ENCODE measurements around the gene MPV17.

Gene MPV17

GRCh38 chr2:27264753-27265535 lies 58.0 kb downstream of the MPV17 start:
- DNase-seq (ENCODE audit: low read depth) = peak; percentile 63

DNA sequence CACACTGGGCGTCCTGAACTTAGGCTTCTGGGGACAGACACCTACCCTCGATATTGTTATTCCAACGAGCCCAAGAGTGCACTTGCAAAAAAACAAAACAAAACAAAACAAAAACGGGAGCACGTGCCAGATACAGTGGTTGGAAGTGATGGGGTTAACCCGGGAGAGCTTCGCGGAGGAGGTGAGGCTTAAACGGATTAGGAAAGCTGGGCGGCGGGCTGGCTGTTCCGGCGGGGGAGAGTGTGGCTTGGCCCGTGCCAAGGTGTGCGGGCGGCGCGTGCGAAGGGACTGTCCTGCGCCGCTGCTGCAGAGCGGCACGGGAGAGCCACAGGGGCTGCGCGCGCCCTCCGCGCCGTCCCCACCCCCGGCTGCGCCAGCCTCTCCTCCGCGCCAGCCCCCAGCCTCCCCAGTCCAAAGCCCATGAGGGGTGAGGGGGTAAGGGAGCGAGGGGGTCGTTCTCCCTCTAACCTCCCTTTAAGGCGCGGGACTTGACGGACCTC lies 58.6 kb downstream of the MPV17 start:
- DNase-seq (ENCODE audit: low read depth) = no peak

DNA sequence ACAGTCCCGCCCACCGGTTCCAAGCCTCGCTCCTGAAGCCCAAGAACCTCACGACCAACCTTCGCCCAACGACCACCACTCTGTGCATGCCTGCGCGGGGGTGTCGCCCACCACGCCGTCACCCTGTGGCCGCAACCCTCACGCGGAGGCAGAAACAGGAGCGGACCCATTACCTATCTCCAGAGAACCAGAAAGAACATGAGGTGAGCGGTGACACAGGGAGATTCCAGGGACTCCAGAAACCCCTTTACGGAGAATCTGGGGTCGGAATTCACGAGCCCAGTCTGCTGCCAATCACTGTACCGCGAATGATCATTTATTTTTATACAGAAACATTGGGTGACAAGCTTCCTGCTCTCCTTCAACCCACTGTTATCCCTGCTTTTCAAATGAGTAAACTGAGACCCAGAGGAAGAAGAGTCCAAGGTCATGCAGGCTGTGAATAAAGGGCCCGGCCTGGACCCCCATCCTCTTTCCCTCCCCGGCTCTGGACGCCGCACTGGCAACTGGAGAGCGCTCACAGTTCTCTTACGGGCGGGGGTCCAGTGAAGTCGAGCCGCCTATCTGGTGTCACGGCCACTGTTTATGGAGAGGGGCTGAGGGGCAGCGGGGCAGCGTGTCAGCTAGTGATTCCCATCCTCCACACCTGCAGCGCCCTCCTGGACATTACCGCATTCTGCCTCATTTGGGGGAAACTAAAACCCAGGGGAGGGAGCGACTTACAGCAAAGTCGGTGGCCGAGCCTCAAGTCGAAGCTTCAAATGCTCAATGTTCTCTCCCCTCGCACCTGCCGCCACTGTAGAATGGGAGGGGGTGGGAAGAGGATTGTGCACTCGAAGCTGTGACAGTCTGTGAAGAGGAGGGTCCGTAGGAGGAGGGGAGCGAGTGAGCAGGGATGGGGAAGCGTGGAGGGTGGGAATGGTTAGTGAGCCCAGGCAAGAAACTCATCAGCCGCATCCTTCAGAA lies 59.3 kb downstream of the MPV17 start:
- DNase-seq (ENCODE audit: low read depth) = no peak

- peak; percentile 56 for DNase-seq (ENCODE audit: low read depth)
Measured at GRCh38 chr2:27262379-27263286, 60.3 kb downstream of the MPV17 start, which contains the start of gene SLC30A3. Gene SLC30A3, minus strand, starts transcription at chr2:27263047. Its CDS starts 141 bp downstream, at chr2:27262906.

GRCh38 chr2:27261926-27262298 lies 61.0 kb downstream of the MPV17 start:
- no peak for DNase-seq (ENCODE audit: low read depth)

DNA sequence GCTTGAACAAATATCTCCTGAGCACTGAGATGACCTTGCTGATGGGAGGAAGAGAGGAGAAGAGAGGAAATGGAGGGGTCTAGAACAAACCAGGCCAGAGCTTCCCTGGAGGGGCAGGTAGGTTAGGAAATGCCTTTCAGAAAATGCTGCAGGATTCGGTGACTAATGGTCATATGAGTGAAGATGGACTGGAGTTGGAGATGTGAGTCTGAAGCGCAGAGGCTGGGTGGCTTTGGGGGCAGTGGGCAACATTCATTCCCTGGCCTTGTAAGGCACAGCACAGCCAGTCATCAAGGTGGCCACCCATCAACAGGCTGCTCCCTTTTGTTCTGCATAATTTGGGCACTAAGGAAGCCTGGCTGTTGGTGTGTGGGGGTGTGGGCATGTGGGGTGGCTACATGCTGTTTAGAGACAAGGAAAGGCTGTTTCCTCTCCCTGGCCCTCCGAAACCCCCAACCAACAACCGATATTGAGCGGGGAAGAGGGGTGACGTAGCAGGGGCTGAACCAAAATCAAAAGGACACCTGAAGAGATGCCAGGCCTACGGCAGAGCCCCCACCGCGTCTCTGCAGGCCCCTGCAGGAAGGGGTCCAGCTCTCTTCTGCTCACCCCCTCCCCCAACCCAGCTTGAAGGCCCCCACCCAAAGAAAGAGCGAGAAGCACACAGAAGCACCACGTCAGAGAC lies 61.5 kb downstream of the MPV17 start:
- no peak for DNase-seq (ENCODE audit: low read depth)

Data from EH (cell line).